ENCODE data around the gene PNKP.

PNKP gene

DNA sequence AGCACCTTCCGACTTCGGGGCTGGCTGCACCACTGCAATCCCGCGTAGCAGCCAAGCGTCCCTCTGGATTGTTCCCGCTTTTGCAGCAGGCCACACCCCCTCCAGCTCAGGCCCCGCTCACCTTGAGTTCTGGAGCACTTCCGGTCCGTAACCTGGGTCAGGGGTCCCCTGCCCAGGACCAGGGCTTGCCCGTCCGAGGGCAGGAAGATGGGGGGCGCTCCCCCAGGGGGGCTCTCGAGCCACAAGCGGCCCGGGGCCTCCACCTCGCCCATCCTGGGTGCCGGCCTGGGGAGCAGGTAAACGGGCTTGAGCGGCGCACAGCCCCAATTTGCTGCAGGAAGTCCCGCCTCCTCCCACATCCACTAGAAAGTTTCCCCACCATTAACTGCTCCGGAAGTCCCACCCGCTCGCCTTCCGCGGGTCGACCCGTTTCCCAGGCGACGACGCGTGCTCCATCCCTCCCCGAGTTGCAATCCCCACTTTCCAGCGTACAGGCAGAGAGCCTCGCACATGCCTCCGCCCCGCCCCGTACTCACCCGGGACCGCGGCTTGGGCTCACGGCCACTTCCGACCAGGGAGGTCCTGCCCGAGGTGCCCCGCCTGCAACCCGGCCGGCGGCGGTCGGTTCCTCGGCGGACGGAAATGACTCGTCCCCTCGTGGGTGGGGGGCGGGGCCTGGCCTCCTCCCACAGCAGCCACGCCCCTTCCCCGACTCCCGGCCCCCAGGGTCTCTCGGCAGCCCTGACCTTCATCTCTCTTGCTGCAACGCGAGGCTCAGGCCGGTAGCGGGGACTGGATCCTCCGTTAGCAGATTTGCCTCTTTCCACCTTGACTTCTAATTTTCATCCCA is at the start of gene PNKP:
Gene PNKP (minus strand): TSS at position 644 of the 850 bp plus-strand sequence. CDS start 372 bp downstream, at position 272.
- DNase-seq (ENCODE audit: low read depth, low spot score) = peak; percentile 75

DNA sequence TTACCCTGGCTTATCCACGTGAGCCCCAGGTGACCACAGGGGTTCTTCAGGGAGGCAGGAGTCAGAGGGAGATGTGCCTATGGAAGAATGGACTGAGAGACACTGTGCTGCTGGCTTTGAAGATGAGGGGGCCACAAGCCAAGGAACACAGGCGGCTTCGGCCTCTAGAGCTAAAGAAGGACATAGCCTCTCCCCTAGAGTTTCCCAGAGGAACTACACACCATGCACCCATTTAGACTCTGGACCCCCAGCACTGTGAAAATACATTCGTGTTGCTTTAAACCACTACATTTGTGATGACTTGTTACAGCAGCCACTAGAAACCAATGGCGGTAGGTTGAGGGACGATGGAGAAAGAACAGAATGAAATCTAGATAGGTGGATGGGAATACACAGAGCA is 47.9 kb upstream of the PNKP start:
- DNase-seq (ENCODE audit: low read depth, low spot score) = no peak

DNA sequence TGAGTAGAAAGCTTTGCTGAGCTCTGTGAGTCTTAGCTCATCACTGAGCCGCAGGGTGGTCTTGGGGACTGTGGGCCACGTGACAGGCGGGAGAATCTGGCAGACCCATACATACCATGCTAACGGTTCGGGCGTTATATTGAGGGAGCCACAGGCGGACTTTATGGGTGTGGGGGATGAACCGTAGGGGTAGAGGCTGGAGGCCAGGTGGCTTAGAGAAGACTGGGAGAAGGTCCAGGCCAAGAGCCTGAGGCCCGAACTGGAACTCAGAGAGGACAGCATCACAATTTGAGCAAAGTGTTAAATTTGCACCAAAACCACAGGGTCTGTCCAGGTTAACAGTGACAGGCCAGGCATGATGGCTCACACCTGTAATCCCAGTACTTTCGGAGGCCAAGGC is 46.3 kb upstream of the PNKP start:
- no peak for DNase-seq (ENCODE audit: low read depth, low spot score)

- DNase-seq (ENCODE audit: low read depth, low spot score) = no peak
These were observed 45.7 kb upstream of the PNKP start for GRCh38 chr19:49912965-49913685.

DNA sequence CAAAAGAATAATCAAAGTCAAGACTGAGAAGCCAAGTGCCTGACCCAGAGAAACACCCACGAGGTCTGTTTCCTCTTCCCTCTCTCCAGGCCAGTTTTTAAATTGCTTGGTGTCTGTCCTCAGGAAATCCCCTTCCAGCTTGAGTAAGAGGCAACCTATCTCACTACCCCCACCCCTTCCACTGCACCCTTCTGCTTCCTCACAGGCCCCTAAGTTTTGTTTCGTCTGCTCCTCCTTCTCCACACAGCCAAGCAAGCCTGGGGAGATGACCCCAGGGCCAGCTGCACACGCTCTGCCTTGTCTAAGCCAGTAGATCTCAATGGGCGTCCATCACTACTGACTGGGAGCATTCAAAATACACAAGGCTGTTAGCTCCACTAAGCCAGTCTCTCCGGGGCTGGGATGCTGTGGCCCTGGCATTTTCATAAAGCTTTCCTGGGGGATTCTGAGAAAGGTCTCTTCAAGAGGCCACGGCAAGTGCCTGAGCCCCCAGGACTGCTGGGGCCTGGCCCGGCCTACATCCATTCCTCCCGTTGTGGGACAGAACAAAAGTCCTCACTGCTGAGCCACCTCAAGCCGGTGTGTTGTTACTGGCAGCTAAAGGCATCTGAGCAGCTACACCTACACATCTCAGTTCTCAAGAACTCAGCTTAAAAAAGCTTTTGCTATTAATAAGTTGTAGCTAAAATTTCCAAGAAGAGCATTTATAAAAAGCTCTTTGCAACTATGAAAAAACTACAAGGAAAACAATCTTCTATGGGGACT is 44.2 kb upstream of the PNKP start:
- DNase-seq (ENCODE audit: low read depth, low spot score) = no peak

GRCh38 chr19:49910179-49910578 is 42.8 kb upstream of the PNKP start:
- no peak for DNase-seq (ENCODE audit: low read depth, low spot score)

- DNase-seq (ENCODE audit: low read depth, low spot score) = no peak
These were observed 41.4 kb upstream of the PNKP start for GRCh38 chr19:49908480-49909420.

- no peak for DNase-seq (ENCODE audit: low read depth, low spot score)
These were observed 40.5 kb upstream of the PNKP start for GRCh38 chr19:49907745-49908446.

- DNase-seq (ENCODE audit: low read depth, low spot score) = no peak
These were observed 39.6 kb upstream of the PNKP start for GRCh38 chr19:49906879-49907564.

DNA sequence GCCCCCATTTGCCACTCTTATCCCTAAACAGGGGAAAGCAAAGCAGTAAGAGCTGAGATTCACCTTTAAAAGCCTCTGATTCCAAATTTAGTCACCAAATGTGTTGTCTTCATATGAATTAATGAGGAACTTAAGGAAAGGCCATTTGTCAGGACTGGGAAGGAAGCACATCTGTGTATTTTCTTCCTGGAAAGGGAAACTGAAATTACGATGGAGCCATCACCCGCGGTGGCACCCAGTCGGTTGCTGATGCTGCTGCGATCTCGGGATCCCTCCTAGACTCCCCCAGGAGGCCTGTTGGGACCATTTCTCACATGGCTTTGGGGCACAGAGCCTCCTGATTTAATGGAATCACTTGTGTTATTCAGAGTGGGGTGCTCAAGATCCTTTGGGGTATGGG is 36.8 kb upstream of the PNKP start:
- DNase-seq (ENCODE audit: low read depth, low spot score) = no peak

GRCh38 chr19:49896863-49897621 is 29.7 kb upstream of the PNKP start, which contains the start of gene IL4I1:
Gene IL4I1 (minus strand): TSS chr19:49896887. CDS start chr19:49896160, 727 bp downstream.
- peak; percentile 38 for DNase-seq (ENCODE audit: low read depth, low spot score)

- no peak for DNase-seq (ENCODE audit: low read depth, low spot score)
These were observed 28.4 kb upstream of the PNKP start for GRCh38 chr19:49895566-49896297.

- no peak for DNase-seq (ENCODE audit: low read depth, low spot score)
These were observed 27.6 kb upstream of the PNKP start for GRCh38 chr19:49894879-49895565.

GRCh38 chr19:49894011-49894664 is 26.8 kb upstream of the PNKP start:
- DNase-seq (ENCODE audit: low read depth, low spot score) = no peak

DNA sequence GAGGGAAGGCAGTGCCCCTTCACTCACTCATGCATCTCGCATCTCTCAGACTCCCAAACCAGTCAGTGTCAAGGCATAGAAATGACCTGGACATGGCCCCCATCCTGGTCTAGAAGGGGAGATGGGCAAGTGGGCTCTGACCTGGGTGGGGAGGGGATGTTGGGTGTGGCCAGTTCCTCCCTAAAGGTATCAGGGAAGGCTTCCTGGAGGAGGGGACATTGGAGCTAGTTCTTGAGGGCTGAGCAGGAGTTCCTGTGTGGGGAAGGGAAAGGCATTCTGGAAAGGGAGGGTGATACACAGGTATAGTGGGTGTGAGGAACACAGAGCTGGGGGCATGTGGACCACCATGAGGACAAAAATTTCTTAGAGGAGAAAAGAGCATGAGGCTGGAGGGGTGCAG is 25.3 kb upstream of the PNKP start:
- DNase-seq (ENCODE audit: low read depth, low spot score) = no peak

DNA sequence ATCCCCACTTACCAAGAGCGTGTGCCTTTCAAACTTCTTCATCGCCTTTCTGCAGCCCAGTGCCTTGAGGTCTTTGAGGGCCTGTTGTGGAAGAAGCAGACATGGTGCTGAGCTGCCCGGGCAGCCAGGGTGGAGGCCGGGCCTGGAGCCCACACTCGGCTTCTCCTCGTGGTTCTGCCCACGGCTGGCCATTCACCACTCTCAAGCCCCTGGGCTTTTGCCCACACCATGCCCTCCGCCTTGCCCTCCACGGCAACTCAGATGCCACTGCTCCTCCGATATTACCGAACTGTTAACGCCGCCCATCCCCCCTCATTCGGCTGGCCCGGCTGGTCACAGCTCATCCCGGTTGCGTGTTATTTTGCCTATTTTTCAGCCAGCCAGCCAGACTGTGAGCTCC is 24.0 kb upstream of the PNKP start:
- DNase-seq (ENCODE audit: low read depth, low spot score) = no peak
